HG02571 (cell line): ENCODE data around the gene TTLL13.

Experiments used
- ATAC-seq: cut with Tn5 transposase; IDR thresholded peaks from one replicate; pipeline ENCODE4 v1.9.1; 2021; ENCODE audit warnings: mild to moderate bottlenecking, moderate library complexity; ENCODE audit not compliant: unreplicated experiment

The TTLL13 gene

GRCh38 chr15:90307661-90308060, 58.3 kb downstream of the TTLL13 start:
- no peak for ATAC-seq

- no peak for ATAC-seq
These were observed 59.7 kb downstream of the TTLL13 start for GRCh38 chr15:90309020-90309419.
